Spleen (tissue), 11 donors: ENCODE data around the gene TNFSF15. TPM values are rescaled to one million over a fixed set of nuclear protein-coding genes. Genes with fewer than 3 reads are reported as not detected.

ENCODE experiments used
- DNase-seq: peaks from one replicate; pipeline ENCODE4 v3.0.0-alpha.2; 2020
- H3K27ac ChIP-seq, 8 donors: fragments of 200-600 bp; sonication (generic) in 7 of 8; 1 replicate in 4 of 8; 2 replicates in 4 of 8; pipeline versions ENCODE4 v1.5.0 to v1.8.0; 2016 to 2021; ENCODE audit warnings: inconsistent platforms in 4 of 8, mild to moderate bottlenecking in 4 of 8, moderate library complexity in 1 of 8
- H3K27me3 ChIP-seq, 7 donors: fragments of 200-600 bp; sonication (generic) in 6 of 7; replicated peaks in 1 of 7; 1 replicate in 4 of 7; 2 replicates in 3 of 7; pipeline versions ENCODE4 v1.5.0 to v1.8.0; 2016 to 2021; ENCODE audit warnings: inconsistent platforms in 3 of 7, mild to moderate bottlenecking in 1 of 7
- H3K36me3 ChIP-seq, 6 donors: fragments of 200-600 bp; sonication (generic) in 5 of 6; 1 replicate in 4 of 6; 2 replicates in 2 of 6; pipeline versions ENCODE4 v1.5.0 to v1.8.0; 2016 to 2021; ENCODE audit warnings: inconsistent platforms in 2 of 6
- H3K4me1 ChIP-seq, 6 donors: fragments of 200-600 bp; sonication (generic) in 5 of 6; 1 replicate in 3 of 6; 2 replicates in 3 of 6; pipeline versions ENCODE4 v1.5.0 to v1.8.0; 2016 to 2021; ENCODE audit warnings: inconsistent platforms in 3 of 6
- H3K4me3 ChIP-seq, 8 donors: fragments of 200-600 bp; sonication (generic) in 7 of 8; 1 replicate in 4 of 8; 2 replicates in 4 of 8; pipeline versions ENCODE4 v1.5.0 to v1.8.0; 2016 to 2021; ENCODE audit warnings: inconsistent platforms in 4 of 8, mild to moderate bottlenecking in 4 of 8, moderate library complexity in 2 of 8
- H3K9me3 ChIP-seq, 8 donors: fragments of 200-600 bp; sonication (generic) in 7 of 8; 1 replicate in 4 of 8; 2 replicates in 4 of 8; pipeline versions ENCODE4 v1.5.0 to v1.8.0; 2016 to 2021; ENCODE audit warnings: inconsistent platforms in 4 of 8
- POLR2A ChIP-seq, 3 donors: fragments of 450-650 bp; IDR thresholded peaks; one replicate each; pipeline ENCODE4 v1.5.1; 2017; ENCODE audit warnings: antibody characterized with exemption in 3 of 3, mild to moderate bottlenecking in 1 of 3
- POLR2AphosphoS5 ChIP-seq, 3 donors: sonication (generic); formaldehyde crosslinking; IDR thresholded peaks; one replicate each; pipeline ENCODE4 v1.5.1; 2017; ENCODE audit warnings: antibody characterized with exemption in 3 of 3
- WGBS, 5 donors: extraction: QIAGEN DNeasy Blood & Tissue Kit in 3 of 5; methylation state at CpG; one replicate each; pipeline versions ENCODE4 v1.1.5 to v1.1.7; 2013 to 2018; 5-methylcytosine and 5-hydroxymethylcytosine counted together
- intact Hi-C: fragments of 100-400 bp; cut with DNase I; formaldehyde crosslinking; loops from one replicate; pipeline ENCODE4 v1.15.0; 2023; ENCODE audit warnings: low total_unique reads
- polyA plus RNA-seq, 3 donors: library from polyadenylated mRNA; stranded (reverse); fragments of 200-250 nt; gene quantifications; one replicate each; pipeline ENCODE4 v1.2.1, GENCODE V29; 2013
- total RNA-seq, 7 donors: library from RNA; depleted of rRNA in 3 of 7; stranded (reverse); fragments of >200 nt in 3 of 7; fragmentation: NEBNext Ultra II Directional in 4 of 7; extraction: Animal tissue kit (Norgen Biotek cat#: 25700) in 4 of 7; gene quantifications; one replicate each; pipeline versions ENCODE4 v1.1.0 to v1.2.1, GENCODE V29; 2016 to 2021
- TF ChIP-seq, protein P1 (sequence below), 11 experiments: fragments of 200-600 bp in 7 of 11; fragments of 450-650 bp in 4 of 11; sonication (generic) in 4 of 11; IDR thresholded peaks in 8 of 11; conservative IDR thresholded peaks in 3 of 11; 1 replicate in 7 of 11; 2 replicates in 4 of 11; pipeline versions ENCODE4 v1.4.0 to v1.8.0; 2016 to 2021; ENCODE audit warnings: antibody characterized with exemption in 11 of 11, inconsistent platforms in 4 of 11, mild to moderate bottlenecking in 1 of 11
- donor health status: healthy with polysubstance abuse.
- donor health status: DM: no; HTN: no; CAD: no; lungs with moderate emphysema.
- donor health status: DM: no; HTN: no; CAD: no.
- donor health status: Bipolar disorder and iron deficiency.
- donor health status: healthy.
- donor health status: DM: no; HTN: no; CAD: no.
- donor health status: DM: yes; HTN: yes; CAD: no.

Gene TNFSF15
- total and polyA plus RNA-seq, 10 donors = 0.22 to 1.8 (median 0.60) TPM

DNA sequence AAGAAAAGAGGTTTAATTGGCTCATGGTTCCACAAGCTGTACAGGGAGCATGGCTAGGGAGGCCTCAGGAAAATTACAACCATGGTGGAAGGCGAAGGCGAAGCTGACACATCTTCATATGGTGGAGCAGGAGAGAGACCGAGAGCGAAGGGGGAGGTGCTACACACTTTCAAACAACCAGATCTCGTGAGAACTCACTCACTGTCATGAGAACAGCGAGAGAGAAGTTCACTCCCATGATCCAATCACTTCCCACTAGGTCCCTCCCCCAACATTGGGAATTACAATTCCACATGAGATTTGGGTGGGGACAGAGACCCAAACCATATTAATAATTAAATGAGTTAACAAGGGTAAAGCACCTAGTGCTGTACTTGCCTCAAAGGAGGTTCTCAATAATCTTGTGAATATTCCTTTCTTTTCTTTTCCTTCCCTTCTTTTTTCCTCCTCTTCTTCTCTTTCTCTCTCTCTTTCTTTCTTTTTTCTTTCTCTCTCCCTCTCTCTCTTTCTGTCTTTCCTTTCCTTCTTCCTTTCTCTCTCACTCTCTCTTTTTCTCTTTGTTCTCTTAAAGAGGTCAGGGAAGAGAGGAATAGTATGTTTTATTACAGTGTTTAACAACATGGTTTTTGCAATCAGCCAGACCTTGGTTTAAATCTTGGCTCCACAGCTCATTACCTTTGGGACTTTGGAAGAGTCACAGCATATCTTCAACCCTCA lies 29.0 kb downstream of the TNFSF15 start:
- no peak for DNase-seq
- no peak for TF ChIP-seq POLR2AphosphoS5 (IDR thresholded peaks at IDR 0.05)
- TF ChIP-seq, protein P1, sequence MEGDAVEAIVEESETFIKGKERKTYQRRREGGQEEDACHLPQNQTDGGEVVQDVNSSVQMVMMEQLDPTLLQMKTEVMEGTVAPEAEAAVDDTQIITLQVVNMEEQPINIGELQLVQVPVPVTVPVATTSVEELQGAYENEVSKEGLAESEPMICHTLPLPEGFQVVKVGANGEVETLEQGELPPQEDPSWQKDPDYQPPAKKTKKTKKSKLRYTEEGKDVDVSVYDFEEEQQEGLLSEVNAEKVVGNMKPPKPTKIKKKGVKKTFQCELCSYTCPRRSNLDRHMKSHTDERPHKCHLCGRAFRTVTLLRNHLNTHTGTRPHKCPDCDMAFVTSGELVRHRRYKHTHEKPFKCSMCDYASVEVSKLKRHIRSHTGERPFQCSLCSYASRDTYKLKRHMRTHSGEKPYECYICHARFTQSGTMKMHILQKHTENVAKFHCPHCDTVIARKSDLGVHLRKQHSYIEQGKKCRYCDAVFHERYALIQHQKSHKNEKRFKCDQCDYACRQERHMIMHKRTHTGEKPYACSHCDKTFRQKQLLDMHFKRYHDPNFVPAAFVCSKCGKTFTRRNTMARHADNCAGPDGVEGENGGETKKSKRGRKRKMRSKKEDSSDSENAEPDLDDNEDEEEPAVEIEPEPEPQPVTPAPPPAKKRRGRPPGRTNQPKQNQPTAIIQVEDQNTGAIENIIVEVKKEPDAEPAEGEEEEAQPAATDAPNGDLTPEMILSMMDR (IDR thresholded peaks at IDR 0.05 in 8 of 11, conservative IDR thresholded peaks at IDR 0.05 in 3 of 11) = no peak
- TF ChIP-seq POLR2A (IDR thresholded peaks at IDR 0.05) = no peak
- Histone ChIP-seq H3K27me3 (peaks cover 0 to 8% (median 0%) of the 10 kb centered on the region in 7 donors), H3K27ac (no peak overlapping the region), H3K36me3 (no peaks in the 10 kb centered on the region), H3K4me3 (no peak overlapping the region), H3K9me3 (no peaks in the 10 kb centered on the region), H3K4me1 (peaks cover 0 to 23% (median 0%) of the 10 kb centered on the region in 6 donors)
- intact Hi-C loops = no loop called here
- 88 to 96% (median 94%) methylated on average over 6 of the region's 6 CpGs for WGBS, 5 donors

DNA sequence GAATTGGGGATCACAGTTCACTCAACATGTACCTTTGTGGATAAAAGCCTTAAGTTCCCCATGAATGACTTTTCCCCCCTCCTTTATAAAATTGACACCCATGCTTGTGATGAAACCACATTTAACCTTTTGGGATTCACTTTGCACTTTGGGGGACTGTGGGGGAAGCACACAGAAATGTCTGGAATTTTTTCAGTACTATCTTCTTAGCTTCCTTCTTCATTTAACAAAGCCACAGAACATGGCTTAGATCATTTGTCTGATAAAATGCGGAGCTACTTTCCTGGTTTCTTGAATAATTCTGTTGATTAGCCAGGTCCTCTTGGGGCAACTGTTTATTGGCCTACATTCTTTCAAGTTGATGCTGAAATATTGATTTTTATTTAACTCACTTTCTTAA lies 29.9 kb downstream of the TNFSF15 start:
- no peak for DNase-seq
- TF ChIP-seq POLR2AphosphoS5 (IDR thresholded peaks at IDR 0.05) (no peak), POLR2A (IDR thresholded peaks at IDR 0.05) (no peak)
- TF ChIP-seq, protein P1 (IDR thresholded peaks at IDR 0.05 in 8 of 11, conservative IDR thresholded peaks at IDR 0.05 in 3 of 11) = no peak
- peaks cover 0 to 8% (median 0%) of the 10 kb centered on the region in 7 donors for H3K27me3 ChIP-seq
- H3K27ac ChIP-seq = no peak overlapping the region
- H3K4me1 ChIP-seq = peaks cover 0 to 23% (median 0%) of the 10 kb centered on the region in 6 donors
- H3K36me3 ChIP-seq = no peaks in the 10 kb centered on the region
- H3K9me3 ChIP-seq = no peaks in the 10 kb centered on the region
- no peak overlapping the region for H3K4me3 ChIP-seq
- WGBS, 5 donors = 46 to 56% (median 53%) methylated on average over 1 of the region's 1 CpG
- intact Hi-C loops = no loop called here

GRCh38 chr9:114775121-114775520 lies 30.7 kb downstream of the TNFSF15 start:
- H3K27me3 ChIP-seq = peaks cover 0 to 8% (median 0%) of the 10 kb centered on the region in 7 donors
- peaks cover 0 to 23% (median 0%) of the 10 kb centered on the region in 6 donors for H3K4me1 ChIP-seq
- DNase-seq = no peak
- no peak overlapping the region for H3K27ac ChIP-seq
- H3K9me3 ChIP-seq = no peaks in the 10 kb centered on the region
- intact Hi-C loops = no loop called here
- no peaks in the 10 kb centered on the region for H3K36me3 ChIP-seq
- 83 to 100% (median 96%) methylated on average over 1 of the region's 1 CpG for WGBS, 5 donors
- TF ChIP-seq POLR2A (IDR thresholded peaks at IDR 0.05) (no peak), POLR2AphosphoS5 (IDR thresholded peaks at IDR 0.05) (no peak)
- TF ChIP-seq, protein P1 (IDR thresholded peaks at IDR 0.05 in 8 of 11, conservative IDR thresholded peaks at IDR 0.05 in 3 of 11) = no peak
- no peak overlapping the region for H3K4me3 ChIP-seq

GRCh38 chr9:114774524-114774923 lies 31.3 kb downstream of the TNFSF15 start:
- Histone ChIP-seq H3K9me3 (no peaks in the 10 kb centered on the region), H3K36me3 (no peaks in the 10 kb centered on the region), H3K4me3 (no peak overlapping the region), H3K4me1 (peaks cover 0 to 23% (median 0%) of the 10 kb centered on the region in 6 donors), H3K27me3 (peaks cover 0 to 8% (median 0%) of the 10 kb centered on the region in 7 donors), H3K27ac (no peak overlapping the region)
- no peak for DNase-seq
- intact Hi-C loops = no loop called here
- TF ChIP-seq POLR2AphosphoS5 (IDR thresholded peaks at IDR 0.05) (no peak), POLR2A (IDR thresholded peaks at IDR 0.05) (no peak)
- TF ChIP-seq, protein P1 (IDR thresholded peaks at IDR 0.05 in 8 of 11, conservative IDR thresholded peaks at IDR 0.05 in 3 of 11) = no peak
- 56 to 70% (median 64%) methylated on average over 4 of the region's 4 CpGs for WGBS, 5 donors
